ENCODE measurements around the gene FTL. TPM values are rescaled to one million over a fixed set of nuclear protein-coding genes. Genes with fewer than 3 reads are reported as not detected.

The FTL gene
- total and polyA plus RNA-seq, 2 experiments from 2014 or later: 8,878 to 15,987 TPM

- Histone ChIP-seq H3K9me2 (replicated peaks; ENCODE audit: insufficient read depth) (no peaks in the 10 kb centered on the region), H3K4me3 (no peak overlapping the region), H3K79me2 (peaks cover 31% of the 10 kb centered on the region), H3K4me2 (no peak overlapping the region), H3K9me3 (ENCODE audit: low read depth) (no peaks in the 10 kb centered on the region), H3K27ac (no peak overlapping the region), H3K4me1 (ENCODE audit: insufficient read depth) (peaks cover 11% of the 10 kb centered on the region), H3K36me3 (replicated peaks; ENCODE audit: insufficient read depth, low read depth) (no peaks in the 10 kb centered on the region), H3K27me3 (no peaks in the 10 kb centered on the region), H4K20me1 (ENCODE audit: insufficient read depth, poor library complexity, severe bottlenecking) (peaks cover 4% of the 10 kb centered on the region), H2AFZ (no peak overlapping the region)
- WGBS (ENCODE audit: low lambda C conversion rate, missing lambda C conversion rate): 95% methylated on average over 9 of the region's 9 CpGs
- no peak for DNase-seq (ENCODE audit: low spot score)
- TF ChIP-seq EZH2phosphoT487 (IDR thresholded peaks at IDR 0.05; ENCODE audit: low read depth, severe bottlenecking, unreplicated experiment) (no peak), EZH2 (IDR thresholded peaks at IDR 0.05; ENCODE audit: borderline replicate concordance) (no peak), CTCF (IDR thresholded peaks at IDR 0.05; ENCODE audit: poor library complexity) (no peak)
Observed at GRCh38 chr19:48988860-48989259, 23.8 kb downstream of the FTL start.

DNA sequence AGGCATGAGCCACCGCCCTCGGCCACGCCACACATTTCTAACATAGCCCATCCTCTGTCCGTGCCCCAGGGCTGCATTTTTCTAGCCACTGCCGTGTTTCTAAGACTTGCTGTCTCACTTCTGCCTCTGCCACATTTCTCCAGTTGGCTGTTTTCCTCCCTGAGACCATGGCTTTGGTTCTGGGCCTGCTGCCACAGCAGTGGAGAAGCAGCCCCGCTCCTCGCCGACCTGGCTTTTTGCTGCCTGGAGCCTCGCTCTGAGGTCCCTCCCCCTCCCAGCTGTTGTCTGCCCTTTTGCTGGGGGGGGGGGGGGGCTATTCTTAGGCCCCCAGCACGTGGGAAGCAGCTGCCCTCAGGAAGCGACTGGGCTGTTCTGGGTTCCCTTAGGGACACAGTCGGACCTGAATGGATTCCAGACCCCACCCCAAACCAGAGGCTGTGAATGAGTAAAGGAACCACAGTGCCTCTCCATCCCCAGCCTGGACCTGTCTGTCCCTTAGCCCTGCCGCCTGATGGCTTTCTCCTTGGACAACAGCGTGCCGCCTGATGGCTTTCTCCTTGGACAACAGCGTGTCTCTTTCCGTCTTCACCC lies 24.7 kb downstream of the FTL start:
- Histone ChIP-seq H3K4me2 (no peak overlapping the region), H3K9me3 (ENCODE audit: low read depth) (no peaks in the 10 kb centered on the region), H3K79me2 (peaks cover 39% of the 10 kb centered on the region), H3K9me2 (replicated peaks; ENCODE audit: insufficient read depth) (no peaks in the 10 kb centered on the region), H4K20me1 (ENCODE audit: insufficient read depth, poor library complexity, severe bottlenecking) (peaks cover 4% of the 10 kb centered on the region), H3K4me1 (ENCODE audit: insufficient read depth) (peaks cover 17% of the 10 kb centered on the region), H3K27me3 (no peaks in the 10 kb centered on the region), H3K36me3 (replicated peaks; ENCODE audit: insufficient read depth, low read depth) (no peaks in the 10 kb centered on the region), H2AFZ (no peak overlapping the region), H3K27ac (no peak overlapping the region), H3K4me3 (no peak overlapping the region)
- 92% methylated on average over 15 of the region's 17 CpGs for WGBS (ENCODE audit: low lambda C conversion rate, missing lambda C conversion rate)
- TF ChIP-seq CTCF (IDR thresholded peaks at IDR 0.05; ENCODE audit: poor library complexity) (no peak), EZH2phosphoT487 (IDR thresholded peaks at IDR 0.05; ENCODE audit: low read depth, severe bottlenecking, unreplicated experiment) (no peak), EZH2 (IDR thresholded peaks at IDR 0.05; ENCODE audit: borderline replicate concordance) (no peak)
- DNase-seq (ENCODE audit: low spot score): no peak

GRCh38 chr19:48990400-48990799 lies 25.3 kb downstream of the FTL start:
- no peaks in the 10 kb centered on the region for H3K9me2 ChIP-seq (replicated peaks; ENCODE audit: insufficient read depth)
- peaks cover 4% of the 10 kb centered on the region for H4K20me1 ChIP-seq (ENCODE audit: insufficient read depth, poor library complexity, severe bottlenecking)
- H3K4me2 ChIP-seq: no peak overlapping the region
- TF ChIP-seq CTCF (IDR thresholded peaks at IDR 0.05; ENCODE audit: poor library complexity): no peak
- no peak for TF ChIP-seq EZH2 (IDR thresholded peaks at IDR 0.05; ENCODE audit: borderline replicate concordance)
- TF ChIP-seq EZH2phosphoT487 (IDR thresholded peaks at IDR 0.05; ENCODE audit: low read depth, severe bottlenecking, unreplicated experiment): no peak
- DNase-seq (ENCODE audit: low spot score): no peak
- no peaks in the 10 kb centered on the region for H3K36me3 ChIP-seq (replicated peaks; ENCODE audit: insufficient read depth, low read depth)
- no peaks in the 10 kb centered on the region for H3K27me3 ChIP-seq
- H2AFZ ChIP-seq: no peak overlapping the region
- no peaks in the 10 kb centered on the region for H3K9me3 ChIP-seq (ENCODE audit: low read depth)
- 93% methylated on average over 4 of the region's 4 CpGs for WGBS (ENCODE audit: low lambda C conversion rate, missing lambda C conversion rate)
- H3K4me1 ChIP-seq (ENCODE audit: insufficient read depth): peaks cover 18% of the 10 kb centered on the region
- peaks cover 45% of the 10 kb centered on the region for H3K79me2 ChIP-seq
- H3K27ac ChIP-seq: no peak overlapping the region
- H3K4me3 ChIP-seq: no peak overlapping the region
